ENCODE results near the gene KDSR. TPM values are rescaled to one million over a fixed set of nuclear protein-coding genes. Genes with fewer than 3 reads are reported as not detected.
A peak's percentile ranks its signal among the peaks of the same experiment; 100 is the strongest.

Gene KDSR
- total RNA-seq, 1 donor from 2014 or later: 34.0 TPM

DNA sequence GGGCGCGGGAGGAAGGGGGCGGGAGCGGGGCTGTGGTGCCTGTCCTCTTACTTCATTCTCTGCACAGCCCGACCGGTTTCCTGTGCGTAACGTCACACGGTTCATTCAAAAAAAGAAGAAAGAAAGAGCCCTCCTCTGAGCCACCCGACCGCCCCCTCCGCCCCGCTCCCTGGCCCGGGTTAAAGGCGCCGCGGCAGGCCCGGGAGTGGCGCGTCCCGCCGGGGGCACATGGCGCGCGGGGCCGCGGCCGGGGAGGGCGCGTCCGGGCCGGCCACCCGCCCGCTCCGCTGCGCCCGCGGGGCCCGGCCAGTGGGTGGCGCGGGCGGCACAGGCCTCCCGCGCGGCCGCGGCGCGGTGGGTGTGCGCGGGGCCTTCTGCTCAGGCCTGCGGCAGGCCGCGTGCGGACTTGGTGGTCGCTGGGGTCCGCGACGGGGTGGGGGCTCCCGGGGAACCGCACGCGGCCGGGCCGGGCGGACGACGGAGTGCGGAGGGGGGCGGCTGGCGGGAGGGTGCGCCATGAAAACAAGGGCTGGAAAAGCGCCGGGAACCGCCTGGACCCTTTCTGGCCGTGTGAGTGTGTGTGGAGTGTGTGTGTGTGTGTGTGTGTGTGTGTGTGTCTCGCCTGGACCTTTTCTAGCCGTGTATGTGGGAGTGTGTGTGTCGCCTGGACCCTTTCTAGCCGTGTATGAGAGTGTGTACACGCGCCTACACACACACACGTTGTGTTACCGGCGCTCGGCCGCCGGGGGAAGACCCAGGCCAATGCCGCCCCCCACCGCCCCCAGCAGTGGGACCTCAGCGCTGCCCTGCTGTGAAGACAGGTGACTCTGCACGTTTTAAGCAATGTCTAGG lies 46.7 kb downstream of the KDSR start:
- DNase-seq: peak; percentile 95

DNA sequence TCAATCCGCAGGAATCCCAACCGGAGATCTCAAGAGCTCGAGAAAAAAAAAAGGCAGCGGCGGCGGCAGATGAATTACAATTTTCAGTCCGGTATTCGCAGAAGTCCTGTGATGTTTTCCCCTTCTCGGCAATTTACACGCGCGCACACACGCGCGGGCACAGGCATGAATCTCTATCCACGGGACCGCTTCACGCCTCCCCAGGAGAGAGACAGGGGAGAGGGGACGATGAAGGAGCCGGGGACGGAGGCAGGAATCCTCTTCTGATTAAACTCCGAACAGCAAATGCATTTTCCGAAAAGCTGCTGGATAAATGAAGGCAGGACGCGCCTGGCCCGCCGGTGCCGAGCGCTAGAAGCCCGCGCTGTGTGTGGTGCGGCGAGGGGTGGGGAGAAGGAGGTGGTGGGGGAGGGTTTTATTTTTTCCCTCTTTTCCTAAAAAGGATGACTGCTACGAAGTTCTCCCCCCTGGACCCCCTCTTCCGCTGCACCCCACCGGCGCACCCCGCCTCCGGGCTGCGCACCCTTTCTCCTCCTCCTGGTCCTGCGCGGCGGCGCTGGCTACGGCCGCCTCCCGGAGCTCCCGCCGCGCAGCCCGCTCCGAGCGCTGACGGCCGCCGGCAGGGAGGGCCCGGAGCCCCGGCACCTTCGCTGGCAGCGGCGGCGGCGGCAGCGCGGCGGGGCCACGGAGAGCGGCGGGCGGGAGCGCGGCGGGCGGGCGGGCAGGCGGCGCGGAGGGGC lies 47.5 kb downstream of the KDSR start, which contains the start of gene BCL2:
BCL2 (minus strand) TSS at position 387 of the 740 bp plus-strand sequence.
- peak; percentile 81 for DNase-seq

DNA sequence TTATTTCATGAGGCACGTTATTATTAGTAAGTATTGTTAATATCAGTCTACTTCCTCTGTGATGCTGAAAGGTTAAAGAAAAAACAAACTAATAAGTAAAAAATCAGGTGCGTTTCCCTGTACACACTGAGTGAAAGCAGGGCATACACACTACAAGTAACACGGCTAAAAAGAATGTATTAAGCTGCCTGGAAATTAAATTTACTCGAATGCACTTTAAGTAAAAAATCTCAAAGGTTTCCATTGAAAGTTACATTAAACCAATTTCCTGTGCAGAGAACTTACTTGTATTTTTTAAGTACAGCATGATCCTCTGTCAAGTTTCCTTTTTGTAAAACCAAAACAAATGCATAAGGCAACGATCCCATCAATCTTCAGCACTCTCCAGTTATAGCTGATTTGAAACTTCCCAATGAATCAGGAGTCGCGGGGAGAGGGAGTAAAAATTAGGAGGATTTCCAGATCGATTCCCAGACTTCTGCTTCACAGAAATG lies 48.1 kb downstream of the KDSR start:
- DNase-seq: peak; percentile 26

DNA sequence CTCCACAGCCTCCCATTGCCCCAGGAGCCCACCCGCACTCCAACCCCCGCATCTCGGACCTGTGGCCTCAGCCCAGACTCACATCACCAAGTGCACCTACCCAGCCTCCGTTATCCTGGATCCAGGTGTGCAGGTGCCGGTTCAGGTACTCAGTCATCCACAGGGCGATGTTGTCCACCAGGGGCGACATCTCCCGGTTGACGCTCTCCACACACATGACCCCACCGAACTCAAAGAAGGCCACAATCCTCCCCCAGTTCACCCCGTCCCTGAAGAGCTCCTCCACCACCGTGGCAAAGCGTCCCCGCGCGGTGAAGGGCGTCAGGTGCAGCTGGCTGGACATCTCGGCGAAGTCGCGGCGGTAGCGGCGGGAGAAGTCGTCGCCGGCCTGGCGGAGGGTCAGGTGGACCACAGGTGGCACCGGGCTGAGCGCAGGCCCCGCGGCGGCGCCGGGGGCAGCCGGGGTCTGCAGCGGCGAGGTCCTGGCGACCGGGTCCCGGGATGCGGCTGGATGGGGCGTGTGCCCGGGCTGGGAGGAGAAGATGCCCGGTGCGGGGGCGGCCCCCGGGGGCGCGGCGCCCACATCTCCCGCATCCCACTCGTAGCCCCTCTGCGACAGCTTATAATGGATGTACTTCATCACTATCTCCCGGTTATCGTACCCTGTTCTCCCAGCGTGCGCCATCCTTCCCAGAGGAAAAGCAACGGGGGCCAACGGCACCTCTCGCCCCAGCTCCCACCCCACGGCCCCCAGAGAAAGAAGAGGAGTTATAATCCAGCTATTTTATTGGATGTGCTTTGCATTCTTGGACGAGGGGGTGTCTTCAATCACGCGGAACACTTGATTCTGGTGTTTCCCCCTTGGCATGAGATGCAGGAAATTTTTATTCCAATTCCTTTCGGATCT lies 48.8 kb downstream of the KDSR start:
- DNase-seq: peak; percentile 74

DNA sequence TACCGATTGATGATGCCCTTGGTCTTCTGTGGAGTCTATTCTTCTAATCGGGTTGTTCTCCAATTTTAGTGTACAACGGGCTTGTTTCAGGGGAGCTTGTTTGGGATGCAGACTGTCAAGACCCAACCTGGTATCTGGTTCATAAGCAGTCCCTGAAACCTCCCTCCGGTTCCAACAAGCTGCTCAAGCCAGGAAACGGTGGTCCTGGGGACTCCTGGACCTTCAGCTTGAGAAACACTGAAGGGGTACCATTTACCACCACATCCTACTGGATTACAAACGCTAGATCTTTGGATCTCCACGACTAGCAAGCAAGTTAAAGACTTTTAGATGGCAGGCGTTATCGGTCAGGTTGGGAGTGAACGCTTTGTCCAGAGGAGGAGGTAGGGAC lies 49.5 kb downstream of the KDSR start:
- DNase-seq: no peak

DNA sequence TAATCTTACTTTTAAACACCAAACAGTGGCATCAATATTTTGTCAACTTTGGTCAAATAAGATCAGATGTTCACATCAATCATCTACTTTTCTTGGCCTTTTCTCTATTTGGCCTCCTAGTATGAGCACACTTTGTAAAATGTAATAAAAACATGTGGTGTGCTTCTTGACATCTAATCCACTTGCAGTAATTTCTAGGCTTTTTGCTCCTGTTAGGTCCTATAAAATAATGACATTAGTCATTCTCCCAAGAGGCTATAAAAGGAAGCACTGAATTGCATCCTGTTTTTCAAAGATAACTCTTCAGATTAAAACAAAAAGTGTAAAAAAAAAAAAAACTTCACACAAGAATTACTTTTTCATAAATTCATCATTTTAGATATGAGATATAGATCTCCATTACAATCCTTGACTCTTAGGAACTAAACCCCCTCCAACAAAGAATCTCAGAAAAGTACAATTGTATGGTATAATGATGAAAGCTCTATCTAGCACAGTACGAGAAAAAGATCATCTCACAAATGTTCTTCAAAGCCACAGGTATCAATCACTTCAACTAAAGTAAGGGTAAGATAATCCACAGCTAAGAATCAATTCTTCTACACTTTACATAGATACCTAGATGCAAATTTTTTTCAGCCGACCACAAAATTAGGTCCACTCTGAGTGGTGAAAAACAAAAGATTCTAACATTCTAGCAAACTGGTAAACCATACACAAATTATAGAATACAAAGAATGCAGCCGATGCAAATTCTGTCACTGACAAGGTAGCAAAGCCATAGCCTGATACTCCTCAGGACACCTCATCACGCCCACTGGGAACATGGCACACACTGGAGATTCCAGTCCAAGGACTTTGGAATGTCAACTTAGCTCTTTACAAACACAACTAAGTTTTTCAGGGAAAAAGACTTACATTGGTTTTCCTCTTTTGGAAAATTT lies 50.1 kb downstream of the KDSR start:
- DNase-seq: no peak

DNA sequence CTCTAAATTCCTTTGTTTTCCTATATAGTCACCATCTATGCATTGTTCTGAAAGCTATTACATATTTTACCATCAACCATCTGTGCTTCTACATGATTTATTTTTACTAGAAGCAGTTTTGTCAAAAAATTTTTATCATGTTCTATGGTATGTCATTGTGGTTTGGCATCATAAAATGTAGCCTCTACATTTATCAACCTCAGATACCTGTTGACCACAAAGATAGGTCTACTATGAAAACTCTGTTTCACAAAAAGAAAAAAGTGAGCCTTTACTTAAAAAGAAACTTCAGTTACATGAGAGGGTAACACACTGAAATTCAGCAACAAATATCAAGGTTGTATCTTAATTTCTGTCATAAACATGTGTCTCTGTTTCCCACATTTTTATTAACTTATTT lies 51.1 kb downstream of the KDSR start:
- no peak for DNase-seq

DNA sequence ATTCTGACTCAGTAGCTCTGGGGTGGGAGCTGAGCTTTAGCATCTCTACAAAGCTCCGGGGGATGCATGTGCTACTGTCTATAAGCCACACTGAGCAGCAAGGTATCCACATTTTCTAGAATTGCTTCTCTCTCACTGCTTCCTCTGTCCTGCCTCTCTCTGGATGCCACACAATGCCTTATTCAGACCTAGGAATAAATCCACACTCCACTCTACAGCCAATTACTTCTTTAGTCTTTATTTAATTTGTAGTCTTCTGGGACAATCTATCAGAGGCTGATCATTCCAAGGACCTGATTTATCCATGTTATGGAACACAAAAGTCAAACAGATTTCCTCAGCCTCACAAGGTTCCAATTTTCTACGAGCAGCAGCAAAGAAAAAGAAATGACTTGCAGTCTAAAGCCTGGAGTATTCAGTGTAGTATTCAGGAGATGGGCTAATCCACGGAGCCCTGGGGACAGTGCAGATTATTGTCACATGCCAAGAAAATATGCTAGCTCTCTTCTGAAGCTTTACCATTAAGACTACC lies 51.8 kb downstream of the KDSR start:
- DNase-seq: no peak

DNA sequence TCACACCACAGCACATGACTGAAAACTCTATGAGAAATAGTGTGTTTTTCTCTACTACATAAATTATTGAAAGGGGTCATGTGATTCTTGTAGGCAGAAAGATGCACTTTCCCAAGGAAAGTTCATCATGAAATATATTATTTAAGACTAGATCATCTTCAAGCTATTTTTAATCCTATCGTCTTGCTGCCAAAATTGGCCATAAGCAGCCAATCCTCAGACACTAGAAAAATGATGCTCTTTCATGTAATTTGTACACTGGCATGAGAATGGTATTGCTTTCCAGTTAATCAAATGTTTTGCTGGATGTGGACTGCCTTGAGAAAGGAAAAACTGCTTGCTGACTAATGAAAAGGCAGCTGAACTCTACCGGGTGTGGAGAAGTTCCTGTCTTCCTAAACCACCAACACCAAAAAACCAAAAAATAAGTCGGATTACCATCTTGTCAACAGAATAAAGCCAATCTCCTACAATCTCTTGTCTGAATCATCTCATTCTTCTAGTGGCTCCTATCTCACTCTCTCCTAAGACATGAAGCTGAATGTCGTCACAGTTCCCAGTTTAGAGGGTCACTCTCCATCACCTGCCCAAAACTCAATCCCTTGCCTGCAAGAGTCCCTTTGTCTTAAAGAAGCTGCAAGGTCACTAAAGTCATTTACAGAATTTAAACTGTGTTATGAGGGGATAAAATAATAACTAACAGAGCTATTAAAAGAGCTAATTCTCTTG lies 52.8 kb downstream of the KDSR start:
- peak; percentile 24 for DNase-seq

DNA sequence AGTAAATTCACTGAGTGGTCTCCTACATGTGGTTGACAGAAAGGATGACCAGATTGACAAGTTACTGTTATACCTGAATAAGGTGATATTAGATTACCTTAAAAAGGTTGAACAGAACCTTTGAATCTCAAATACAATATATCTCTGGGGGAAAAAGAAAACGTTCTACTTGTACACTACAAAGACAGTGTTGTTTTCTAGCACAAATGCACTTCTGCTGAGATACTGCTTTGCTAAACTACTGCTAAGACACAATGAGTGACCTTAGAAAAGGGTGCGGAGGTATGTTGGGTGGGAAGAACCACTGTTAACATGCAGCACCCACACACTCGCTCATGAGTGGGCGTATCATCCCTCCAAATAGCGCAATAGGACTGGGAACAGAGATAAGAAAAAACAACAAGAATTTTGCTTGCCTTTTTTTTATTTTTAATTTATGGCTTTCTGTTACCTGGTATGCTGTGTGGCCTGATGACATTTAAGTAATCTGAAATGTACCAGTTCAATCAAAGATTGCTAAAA lies 53.5 kb downstream of the KDSR start:
- DNase-seq: no peak

DNA sequence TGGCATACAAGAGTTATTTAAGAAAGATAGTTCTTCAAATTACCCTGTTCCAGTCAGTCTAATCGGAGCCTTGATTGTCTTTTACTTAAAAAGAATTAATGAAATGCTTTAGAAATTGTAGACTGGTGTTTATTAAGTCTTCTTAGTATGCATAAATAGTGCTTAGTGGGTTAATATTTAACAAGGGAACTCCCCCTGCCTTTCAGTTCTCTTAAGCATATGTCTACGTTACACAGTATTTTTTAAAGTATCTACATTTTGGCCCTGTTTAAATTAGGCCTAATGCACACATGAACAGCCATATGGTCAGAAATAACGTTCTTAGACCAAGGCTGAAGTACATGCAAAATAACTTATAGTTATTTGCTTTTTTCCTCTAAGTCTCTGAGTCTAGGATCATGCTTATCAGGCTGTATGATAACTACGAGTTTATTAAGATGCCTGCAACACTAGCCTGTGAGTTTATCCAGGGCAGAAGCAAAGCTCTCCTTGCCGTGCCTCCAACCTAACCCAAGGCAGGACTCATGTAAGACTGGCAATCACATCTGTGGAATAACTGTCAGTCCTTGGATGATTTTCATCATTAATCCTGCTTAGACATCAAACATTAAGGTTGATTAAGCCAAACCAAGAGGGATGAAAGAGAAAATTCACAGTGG lies 54.1 kb downstream of the KDSR start:
- no peak for DNase-seq

DNA sequence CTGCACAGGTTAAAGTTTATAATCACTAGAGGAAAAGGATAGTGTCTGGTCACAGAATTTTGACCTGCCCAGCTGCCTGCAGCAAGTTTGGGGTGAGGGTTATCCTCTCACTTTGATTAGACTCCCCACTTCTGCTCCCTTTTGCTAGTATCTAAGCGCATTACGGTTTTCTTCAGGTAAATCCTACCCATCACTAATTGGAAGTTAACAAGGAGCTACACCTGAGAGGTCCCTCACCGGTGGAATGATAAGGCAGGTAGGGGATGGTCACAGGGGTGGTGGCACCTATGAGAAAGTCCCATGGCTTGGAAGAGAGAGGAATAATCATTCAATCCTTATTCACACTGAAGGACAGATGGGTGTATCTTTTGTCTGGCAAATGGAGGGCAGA lies 55.0 kb downstream of the KDSR start:
- no peak for DNase-seq

DNA sequence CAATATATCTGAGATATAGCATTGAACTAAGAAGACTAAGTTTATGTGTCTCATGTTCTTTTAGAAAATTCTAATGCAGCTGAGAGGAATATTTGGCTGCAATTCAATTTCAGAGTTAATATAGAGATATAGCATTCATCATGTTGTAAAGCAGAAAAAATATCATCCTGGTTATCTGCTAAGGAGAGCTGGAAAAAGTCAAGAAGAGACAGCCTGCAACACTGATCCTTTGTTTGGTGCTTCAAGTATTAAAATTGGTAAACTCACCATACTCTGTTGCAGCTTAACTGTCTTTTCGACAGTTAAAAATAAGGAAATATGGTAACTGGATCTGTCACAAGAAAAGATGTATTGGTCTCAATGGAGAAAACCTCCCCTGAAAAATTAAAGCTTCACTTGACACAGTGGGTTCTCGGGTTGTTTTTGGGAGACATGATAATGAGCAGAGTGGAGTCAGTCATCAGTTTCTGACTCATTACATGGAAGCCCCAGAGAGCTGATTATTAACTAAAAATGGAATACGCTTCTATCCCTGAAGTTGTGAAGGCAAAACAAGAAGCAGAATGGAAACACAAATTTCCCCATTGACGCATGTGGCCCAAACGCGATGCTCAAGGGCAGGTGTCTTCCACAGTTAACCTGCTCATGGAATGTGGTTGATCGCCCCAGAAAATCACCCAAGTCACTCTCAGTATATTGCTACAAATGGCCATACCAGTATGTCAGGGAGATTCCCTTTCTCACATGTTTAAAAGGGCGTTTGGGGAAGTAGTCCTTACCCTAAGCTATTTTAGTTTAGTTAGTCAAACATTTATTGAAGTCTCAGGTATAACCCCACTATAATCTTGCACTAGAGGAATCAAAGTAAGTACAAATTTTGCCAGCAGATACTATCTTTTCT lies 55.6 kb downstream of the KDSR start:
- no peak for DNase-seq

DNA sequence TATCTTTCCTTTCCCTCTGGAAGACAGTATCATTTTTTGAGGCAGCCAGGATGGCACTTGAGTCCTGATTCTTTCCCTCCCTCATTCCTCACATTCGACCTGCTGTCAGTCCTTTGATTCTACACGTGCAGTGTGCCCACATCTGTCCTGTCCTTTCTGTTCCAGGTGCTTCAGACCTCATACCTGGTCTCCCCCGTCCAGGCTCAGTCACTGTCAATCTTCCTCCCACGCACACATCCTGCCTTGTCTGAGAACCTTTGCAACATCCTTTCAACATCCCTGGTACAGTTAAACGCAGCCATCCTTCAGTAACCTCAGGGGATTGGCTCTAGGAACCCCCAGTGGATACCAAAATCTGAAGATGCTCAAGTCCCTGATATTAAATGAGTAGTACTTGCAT lies 57.6 kb downstream of the KDSR start:
- no peak for DNase-seq

DNA sequence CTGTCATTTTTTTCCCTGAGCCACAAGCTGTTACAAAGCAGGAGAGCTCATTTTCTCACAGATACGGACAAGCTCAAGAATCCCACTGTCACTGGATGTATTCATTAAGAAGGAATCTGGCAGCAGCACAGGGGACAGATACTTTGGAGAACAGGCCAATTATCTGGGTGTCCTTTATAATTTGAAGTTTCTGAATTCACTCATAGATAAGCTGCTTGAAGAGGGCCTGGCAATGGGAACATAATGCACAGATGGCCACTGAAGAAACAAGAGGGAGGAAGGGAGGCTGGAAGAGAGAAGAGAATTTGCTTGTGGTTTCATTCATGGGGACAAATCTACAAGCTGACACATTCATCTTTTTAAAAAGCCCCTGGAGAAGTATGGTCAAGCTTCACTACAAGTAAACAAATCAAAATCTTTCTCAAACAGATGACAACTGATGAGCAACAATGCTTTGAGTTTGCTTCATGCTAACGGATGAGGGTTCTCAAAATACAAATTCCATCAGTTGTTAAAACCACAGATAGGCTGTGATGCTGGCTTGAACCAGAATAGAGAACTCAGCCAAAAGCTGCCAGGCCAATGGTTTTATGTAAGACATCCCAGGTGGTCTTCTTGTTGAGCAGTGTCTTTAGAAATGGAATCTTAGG lies 59.3 kb downstream of the KDSR start:
- DNase-seq: peak; percentile 56

DNA sequence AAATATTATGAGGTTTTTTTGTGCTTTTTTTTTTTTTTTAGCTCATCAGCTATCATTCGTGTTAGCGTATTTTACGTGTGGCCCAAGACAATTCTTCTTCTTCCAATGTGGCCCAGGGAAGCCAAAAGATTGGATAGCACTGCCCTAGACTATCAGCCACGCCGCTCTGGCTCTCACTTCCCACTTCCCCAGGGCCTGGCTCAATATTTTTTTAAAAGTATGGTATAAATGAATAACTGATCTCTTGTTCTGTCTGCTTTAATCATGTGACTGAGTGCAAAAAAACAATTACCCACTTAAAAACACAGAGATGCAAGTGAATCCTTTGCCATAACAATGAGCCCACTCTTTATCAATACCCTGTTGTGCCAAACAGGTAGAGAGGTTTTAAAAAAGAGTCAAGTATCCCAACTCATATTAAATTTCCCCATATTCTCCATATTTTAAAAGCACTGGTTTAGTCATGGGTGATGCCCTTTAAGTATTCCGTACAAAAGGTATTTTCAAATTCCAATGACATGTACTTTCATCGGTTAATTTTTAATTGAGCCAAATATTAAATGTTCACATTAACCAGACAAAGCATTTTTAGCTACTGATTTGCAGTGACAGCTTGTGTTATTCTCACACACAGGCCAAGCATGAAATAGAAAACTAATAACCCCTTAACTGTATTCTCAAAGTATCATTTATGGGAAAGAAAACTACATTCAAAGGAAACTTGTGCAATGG lies 60.0 kb downstream of the KDSR start:
- no peak for DNase-seq

DNA sequence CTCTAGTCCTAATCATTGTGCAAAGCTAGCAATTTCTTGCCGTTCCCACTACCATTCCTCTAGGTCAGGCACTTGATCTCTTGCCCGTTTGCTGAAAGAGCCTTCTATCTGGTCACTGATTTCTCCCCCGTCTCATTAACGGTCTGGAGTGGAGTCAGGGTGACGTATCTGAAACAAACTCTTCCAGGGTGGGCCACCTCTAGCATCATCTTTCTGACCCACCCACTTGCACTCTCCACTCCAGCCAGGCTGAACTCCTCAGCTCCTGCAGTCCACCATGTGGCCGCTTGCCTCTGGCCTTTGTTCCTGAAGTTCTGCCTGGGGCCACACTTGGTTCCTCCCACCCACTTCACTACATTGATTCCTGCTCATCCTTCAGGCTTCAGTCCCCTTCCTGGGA lies 60.8 kb downstream of the KDSR start:
- no peak for DNase-seq
